ENCODE data around the gene ETV3.

The ETV3 gene

GRCh38 chr1:157154291-157154690 is 16.1 kb upstream of the ETV3 start:
- TF ChIP-seq POLR2AphosphoS5 (IDR thresholded peaks at IDR 0.05; ENCODE audit: low read depth, low read length) (no peak), REST (IDR thresholded peaks at IDR 0.05; ENCODE audit: insufficient read depth in 1 of 2, low read depth in 2 of 2, low read length in 2 of 2) (no peak), SIN3A (IDR thresholded peaks at IDR 0.05; ENCODE audit: borderline replicate concordance, insufficient read depth, low read length) (no peak), FOXP2 (optimal IDR thresholded peaks at IDR 0.05; ENCODE audit: borderline replicate concordance, extremely low read depth, extremely low read length, insufficient read depth) (no peak), TAF1 (IDR thresholded peaks at IDR 0.05; ENCODE audit: borderline replicate concordance, insufficient read depth, low read length) (no peak)

DNA sequence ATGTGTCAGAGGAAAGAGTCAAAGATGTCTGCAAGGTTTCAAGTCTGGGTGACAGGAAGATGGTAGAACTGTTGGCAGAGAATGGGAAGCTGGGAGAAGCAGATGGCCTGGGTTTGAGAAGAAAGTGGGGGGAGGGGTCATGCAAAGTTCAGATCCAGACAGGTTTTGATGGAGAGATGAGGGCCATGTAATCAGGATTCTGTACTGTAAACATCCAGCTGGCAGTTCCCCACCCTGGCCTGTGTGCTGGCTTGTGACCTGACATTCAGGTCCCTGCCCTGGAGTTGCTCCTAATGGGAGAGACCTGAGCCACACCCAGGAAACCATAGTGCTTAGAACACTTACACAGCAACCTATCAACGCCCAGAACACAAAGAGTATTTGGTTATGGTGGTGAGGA is 15.6 kb upstream of the ETV3 start:
- no peak for TF ChIP-seq SIN3A (IDR thresholded peaks at IDR 0.05; ENCODE audit: borderline replicate concordance, insufficient read depth, low read length)
- no peak for TF ChIP-seq FOXP2 (optimal IDR thresholded peaks at IDR 0.05; ENCODE audit: borderline replicate concordance, extremely low read depth, extremely low read length, insufficient read depth)
- no peak for TF ChIP-seq TAF1 (IDR thresholded peaks at IDR 0.05; ENCODE audit: borderline replicate concordance, insufficient read depth, low read length)
- TF ChIP-seq POLR2AphosphoS5 (IDR thresholded peaks at IDR 0.05; ENCODE audit: low read depth, low read length) = no peak
- no peak for TF ChIP-seq REST (IDR thresholded peaks at IDR 0.05; ENCODE audit: insufficient read depth in 1 of 2, low read depth in 2 of 2, low read length in 2 of 2)

DNA sequence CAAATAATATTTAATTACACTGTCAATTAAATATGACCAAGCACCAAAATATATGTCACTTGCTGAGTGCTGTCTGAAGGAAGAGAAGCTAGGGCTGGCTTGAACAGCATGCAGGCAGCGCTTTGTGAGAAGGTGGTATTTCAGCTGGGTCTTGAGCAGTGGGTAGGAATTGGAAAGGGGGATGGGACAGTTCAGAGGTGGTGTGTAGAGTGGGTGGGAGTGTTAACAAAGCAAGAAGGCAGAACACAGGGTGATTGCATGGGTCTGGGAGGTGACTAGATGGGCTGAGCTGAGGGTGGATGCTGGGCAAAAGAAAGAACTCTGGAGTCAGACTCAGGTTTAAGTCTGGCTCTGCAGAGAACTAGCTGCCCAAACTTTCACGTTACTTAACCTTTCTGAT is 14.3 kb upstream of the ETV3 start:
- TF ChIP-seq TAF1 (IDR thresholded peaks at IDR 0.05; ENCODE audit: borderline replicate concordance, insufficient read depth, low read length) (no peak), FOXP2 (optimal IDR thresholded peaks at IDR 0.05; ENCODE audit: borderline replicate concordance, extremely low read depth, extremely low read length, insufficient read depth) (no peak), SIN3A (IDR thresholded peaks at IDR 0.05; ENCODE audit: borderline replicate concordance, insufficient read depth, low read length) (no peak), REST (IDR thresholded peaks at IDR 0.05; ENCODE audit: insufficient read depth in 1 of 2, low read depth in 2 of 2, low read length in 2 of 2) (no peak), POLR2AphosphoS5 (IDR thresholded peaks at IDR 0.05; ENCODE audit: low read depth, low read length) (no peak)

- TF ChIP-seq SIN3A (IDR thresholded peaks at IDR 0.05; ENCODE audit: borderline replicate concordance, insufficient read depth, low read length) (no peak), REST (IDR thresholded peaks at IDR 0.05; ENCODE audit: insufficient read depth in 1 of 2, low read depth in 2 of 2, low read length in 2 of 2) (no peak), TAF1 (IDR thresholded peaks at IDR 0.05; ENCODE audit: borderline replicate concordance, insufficient read depth, low read length) (no peak), POLR2AphosphoS5 (IDR thresholded peaks at IDR 0.05; ENCODE audit: low read depth, low read length) (no peak), FOXP2 (optimal IDR thresholded peaks at IDR 0.05; ENCODE audit: borderline replicate concordance, extremely low read depth, extremely low read length, insufficient read depth) (no peak)
Measured at GRCh38 chr1:157151506-157151905, 13.3 kb upstream of the ETV3 start.

DNA sequence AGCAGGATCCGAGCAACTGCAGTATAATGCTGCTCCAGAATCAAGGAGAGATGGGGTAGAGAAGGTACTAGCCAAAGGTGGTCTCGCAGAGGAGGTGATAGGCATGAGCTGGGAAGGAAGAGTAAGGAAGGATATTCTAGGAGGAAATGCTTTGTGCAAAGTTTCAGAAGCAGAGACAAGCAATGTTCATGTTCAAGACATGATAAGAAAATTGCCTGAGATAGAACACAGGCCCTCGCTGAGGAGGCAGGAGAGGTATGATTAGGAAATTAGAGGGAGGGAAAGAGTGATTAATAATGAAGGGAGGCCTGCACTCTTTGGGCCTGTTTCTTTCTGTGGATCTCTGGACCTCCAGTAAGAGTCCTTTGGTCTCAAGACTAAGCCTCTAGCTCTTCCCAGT is 12.9 kb upstream of the ETV3 start:
- TF ChIP-seq POLR2AphosphoS5 (IDR thresholded peaks at IDR 0.05; ENCODE audit: low read depth, low read length) (no peak), TAF1 (IDR thresholded peaks at IDR 0.05; ENCODE audit: borderline replicate concordance, insufficient read depth, low read length) (no peak), SIN3A (IDR thresholded peaks at IDR 0.05; ENCODE audit: borderline replicate concordance, insufficient read depth, low read length) (no peak), REST (IDR thresholded peaks at IDR 0.05; ENCODE audit: insufficient read depth in 1 of 2, low read depth in 2 of 2, low read length in 2 of 2) (no peak), FOXP2 (optimal IDR thresholded peaks at IDR 0.05; ENCODE audit: borderline replicate concordance, extremely low read depth, extremely low read length, insufficient read depth) (no peak)
